Activated CD4-positive, alpha-beta memory T cell treated with anti-CD3 and anti-CD28 coated beads for 36 hours (primary cell): ENCODE measurements around the gene INHBC. TPM values are rescaled to one million over a fixed set of nuclear protein-coding genes. Genes with fewer than 3 reads are reported as not detected.
"Not testable (repeated sequence)": the region's sequence is repeated elsewhere in the genome, so short reads cannot be mapped to it uniquely, and the experiment has no call there.

Experiments used
- CTCF ChIA-PET: fragments of 350-600 bp; sonication (Branson Sonifier 250); formaldehyde crosslinking; loops from one replicate; lab custom pipeline; 2021; ENCODE audit warnings: antibody characterized with exemption, inconsistent platforms; lab: Charles Lee
- POLR2A ChIA-PET: fragments of 350-600 bp; sonication (Branson Sonifier 250); formaldehyde crosslinking; loops from one replicate; lab custom pipeline; 2021; ENCODE audit warnings: antibody characterized with exemption; lab: Charles Lee
- DNase-seq: peaks from one replicate; pipeline ENCODE4 v3.0.0-alpha.2; 2020
- H3K27ac Mint-ChIP-seq: one replicate; pipeline ENCODE4 v1.8.0; 2021; ENCODE audit warnings: mixed read lengths
- H3K27me3 Mint-ChIP-seq: one replicate; pipeline ENCODE4 v1.8.0; 2021; ENCODE audit warnings: mixed read lengths
- H3K36me3 Mint-ChIP-seq: one replicate; pipeline ENCODE4 v1.8.0; 2021; ENCODE audit warnings: mixed read lengths
- H3K4me1 Mint-ChIP-seq: one replicate; pipeline ENCODE4 v1.8.0; 2021; ENCODE audit warnings: low read depth, mixed read lengths
- H3K4me3 Mint-ChIP-seq: one replicate; pipeline ENCODE4 v1.8.0; 2021; ENCODE audit warnings: mild to moderate bottlenecking, mixed read lengths
- H3K9me3 Mint-ChIP-seq: one replicate; pipeline ENCODE4 v1.8.0; 2021; ENCODE audit warnings: mixed read lengths
- intact Hi-C: fragments of 100-400 bp; cut with micrococcal nuclease; formaldehyde crosslinking; loops from one replicate; pipeline ENCODE4 v1.15.1; 2023
- total RNA-seq, 2 experiments: library from RNA; stranded (reverse); gene quantifications; one replicate each; pipeline ENCODE4 v1.2.3, GENCODE V29; 2021

Gene INHBC
- total RNA-seq, 2 experiments from 2014 or later: not detected

DNA sequence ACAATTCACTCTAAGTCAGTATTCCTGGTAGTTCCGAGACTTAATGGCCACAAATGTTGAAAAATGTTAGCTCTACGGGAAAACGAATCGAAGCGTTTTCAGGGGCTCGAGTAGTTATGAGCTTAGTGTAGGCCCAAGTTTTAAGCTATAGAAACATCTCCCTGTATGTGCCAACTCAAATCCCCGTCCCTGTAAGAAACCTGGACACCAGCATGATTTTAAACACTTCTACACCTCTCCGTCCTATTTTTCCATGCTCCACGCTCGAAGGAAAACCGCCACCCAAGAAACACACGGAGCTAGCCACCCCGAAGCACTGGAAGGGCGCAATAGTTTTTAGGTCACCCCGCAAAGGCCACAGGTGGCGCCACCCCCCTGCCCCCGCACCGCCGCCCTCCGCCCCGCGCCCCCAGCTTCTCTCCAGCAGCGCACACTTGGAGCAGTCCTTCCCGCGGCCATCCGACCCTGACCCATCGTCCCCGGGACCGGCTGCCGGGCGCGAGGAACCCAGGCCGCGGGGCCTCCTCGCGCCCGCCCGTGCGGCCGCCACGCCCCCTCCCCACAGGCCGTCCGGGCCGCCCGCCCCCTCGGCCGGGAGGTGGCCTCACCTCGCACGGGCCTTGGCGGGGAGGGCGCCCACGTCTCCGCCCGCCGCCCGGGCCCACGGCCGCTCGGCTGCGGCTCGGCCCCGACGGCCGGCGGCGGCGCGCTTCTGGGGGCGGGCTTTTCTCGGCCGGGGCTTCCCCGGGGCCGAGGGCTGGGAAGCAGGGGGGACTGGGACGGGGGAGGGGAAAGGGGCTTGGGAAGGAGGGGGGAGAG, 4.3 kb upstream of the INHBC start:
- Mint-ChIP-seq H3K4me1 (peaks cover 38% of the 10 kb centered on the region), H3K36me3 (peaks cover 4% of the 10 kb centered on the region), H3K27ac (peak overlapping the region; percentile 99), H3K9me3 (no peaks in the 10 kb centered on the region), H3K4me3 (peak overlapping the region; percentile 97), H3K27me3 (no peaks in the 10 kb centered on the region)
- peak; percentile 65 for DNase-seq
- POLR2A ChIA-PET: interaction anchor here (0.5 to 1.5 kb wide), 8 partner anchors 9 to 49 kb away, joined by 3 to 4 read pairs (median 3); partner anchors contain the start of genes ARHGAP9 and INHBE
- intact Hi-C loops: loop anchor here (1.0 to 2.0 kb wide), 3 partner anchors 22 to 92 kb away; partner anchors contain the start of gene MBD6
- CTCF ChIA-PET: interaction anchor here (0.5 to 1.3 kb wide), 7 partner anchors 23 to 188 kb away, joined by 3 to 8 read pairs (median 3); partner anchors contain the start of genes GLI1 and INHBE

DNA sequence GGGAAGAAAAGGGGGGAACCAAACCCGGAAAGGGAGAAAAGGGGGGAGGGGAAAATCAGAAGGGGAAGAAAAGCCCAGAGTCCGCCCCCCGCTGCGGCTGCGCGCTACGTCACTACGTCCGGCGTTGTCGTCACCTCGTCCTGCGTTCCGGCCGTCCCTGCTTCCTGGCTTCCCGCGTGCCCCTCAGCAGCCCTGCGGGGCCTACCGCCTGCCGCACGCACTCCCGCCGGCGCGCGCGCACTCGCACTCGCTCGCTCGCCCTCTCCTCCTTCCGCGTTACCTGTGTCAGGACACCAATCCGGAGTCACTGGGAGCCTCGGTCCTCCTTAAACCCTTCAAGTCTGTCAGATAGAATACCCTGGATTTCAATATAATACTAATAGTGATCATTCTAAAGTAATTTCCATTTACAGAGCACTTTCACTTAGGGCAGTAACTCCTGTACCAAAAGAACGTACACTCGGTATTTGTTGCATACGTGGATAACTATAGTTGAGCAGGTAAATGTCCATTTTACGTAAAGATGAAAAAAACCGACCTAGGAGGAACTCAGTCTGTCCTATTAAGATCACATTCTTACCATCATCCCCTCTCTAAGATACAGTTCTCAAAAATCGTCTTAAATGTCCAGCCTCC, 3.5 kb upstream of the INHBC start, which contains the start of gene R3HDM2:
R3HDM2 (minus strand) TSS at position 113 of the 636 bp plus-strand sequence. CDS start 120,615 bp downstream, outside the sequence.
- POLR2A ChIA-PET: no interaction called here
- Mint-ChIP-seq H3K36me3 (peaks cover 4% of the 10 kb centered on the region), H3K9me3 (no peaks in the 10 kb centered on the region), H3K27ac (peak within 1 kb of the TSS; percentile 99), H3K4me1 (peaks cover 37% of the 10 kb centered on the region), H3K27me3 (no peaks in the 10 kb centered on the region), H3K4me3 (peak within 1 kb of the TSS; percentile 97)
- intact Hi-C loops: loop anchor here (1.0 to 2.0 kb wide), 4 partner anchors 22 to 151 kb away; partner anchors contain the start of gene MBD6
- peak; percentile 97 for DNase-seq
- CTCF ChIA-PET: interaction anchor here (1.2 to 1.3 kb wide), 2 partner anchors 22 to 192 kb away, joined by 4 read pairs; no protein-coding TSS in a partner anchor

DNA sequence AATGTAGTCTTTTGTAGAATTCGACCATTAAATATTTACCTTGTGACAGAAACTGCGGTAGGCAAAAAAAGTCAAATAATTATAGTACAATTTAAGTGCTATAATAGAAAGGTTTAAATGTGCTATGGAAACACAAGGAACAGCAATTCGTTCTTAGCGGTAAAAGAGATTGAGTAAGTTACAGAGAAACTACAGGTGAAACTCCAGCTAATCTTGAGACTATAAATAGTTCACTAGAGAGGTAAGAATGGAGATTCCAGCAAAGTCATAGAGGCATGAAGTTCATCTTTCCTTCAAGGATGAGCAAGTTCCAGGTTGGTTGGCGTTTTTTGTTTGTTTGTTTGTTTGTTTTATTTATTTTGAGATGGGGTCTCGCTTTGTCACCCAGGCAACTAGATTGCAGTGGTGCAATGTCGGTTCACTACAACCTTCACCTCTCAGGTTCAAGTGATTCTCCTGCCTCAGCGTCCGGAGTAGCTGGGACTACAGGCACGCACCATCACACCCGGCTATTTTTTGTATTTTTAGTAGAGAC, 2.9 kb upstream of the INHBC start:
- peak overlapping the region; percentile 89 for H3K4me3 Mint-ChIP-seq
- no peak for DNase-seq
- H3K27me3 Mint-ChIP-seq: no peaks in the 10 kb centered on the region
- peaks cover 4% of the 10 kb centered on the region for H3K36me3 Mint-ChIP-seq
- H3K9me3 Mint-ChIP-seq: no peaks in the 10 kb centered on the region
- peaks cover 32% of the 10 kb centered on the region for H3K4me1 Mint-ChIP-seq
- ChIA-PET POLR2A (no interaction called here), CTCF (interaction anchor here (1.0 to 1.6 kb wide), 4 partner anchors 21 to 192 kb away, joined by 3 to 6 read pairs (median 4); partner anchors contain the start of gene INHBE)
- peak overlapping the region; percentile 99 for H3K27ac Mint-ChIP-seq
- intact Hi-C loops: loop anchor here (1.0 to 2.0 kb wide), 3 partner anchors 21 to 151 kb away; no protein-coding TSS in a partner anchor

DNA sequence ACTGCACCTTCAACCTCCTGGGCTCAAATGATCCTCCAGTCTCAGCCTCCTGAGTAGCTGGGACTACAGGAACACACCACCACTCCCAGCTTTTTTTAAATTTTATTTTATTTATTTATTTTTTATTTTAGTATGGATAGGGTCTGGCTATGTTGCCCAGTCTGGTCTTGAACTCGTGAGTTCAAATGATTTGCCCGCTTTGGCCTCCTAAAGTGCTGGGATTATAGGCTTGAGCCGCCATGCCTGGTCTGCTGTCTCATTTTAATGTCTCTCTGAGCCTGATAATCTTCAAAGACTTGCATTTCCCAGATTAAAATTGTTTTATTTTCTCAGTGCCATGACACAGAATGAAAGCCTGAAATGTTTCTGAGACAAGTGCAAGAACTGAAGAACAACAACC, 1.2 kb upstream of the INHBC start:
- H3K36me3 Mint-ChIP-seq: peaks cover 4% of the 10 kb centered on the region
- ChIA-PET CTCF (interaction anchor here (0.8 to 1.8 kb wide), 4 partner anchors 19 to 432 kb away, joined by 3 to 11 read pairs (median 4); partner anchors contain the start of genes GLI1 and INHBE), POLR2A (interaction anchor here (0.8 kb wide), 1 partner anchor 87 kb away, joined by 3 read pairs; no protein-coding TSS in a partner anchor)
- DNase-seq: no peak
- intact Hi-C loops: no loop called here
- no peaks in the 10 kb centered on the region for H3K27me3 Mint-ChIP-seq
- H3K4me3 Mint-ChIP-seq: no peak overlapping the region
- peaks cover 27% of the 10 kb centered on the region for H3K4me1 Mint-ChIP-seq
- no peaks in the 10 kb centered on the region for H3K9me3 Mint-ChIP-seq
- H3K27ac Mint-ChIP-seq: no peak overlapping the region

DNA sequence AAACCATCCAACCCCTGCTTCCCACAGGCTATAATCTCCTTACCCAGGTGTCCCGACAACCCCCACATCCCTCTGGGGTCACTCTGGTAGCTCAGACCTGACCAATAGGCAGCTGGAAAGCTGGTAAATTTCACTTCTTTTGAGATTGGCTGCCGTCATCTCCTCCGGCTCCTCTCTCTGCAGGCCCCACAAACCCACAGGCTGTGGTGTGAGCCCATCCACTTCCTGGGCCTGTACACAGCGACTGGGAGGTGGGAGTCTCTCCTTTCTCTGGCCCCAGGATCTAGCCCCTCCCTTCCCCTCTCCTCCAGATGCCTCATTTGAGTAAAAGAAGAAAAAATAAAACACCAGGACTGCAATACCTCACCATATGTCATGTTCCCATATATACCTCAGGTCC, 709 bp downstream of the INHBC start:
- Mint-ChIP-seq H3K27me3 (no peaks in the 10 kb centered on the region), H3K9me3 (no peaks in the 10 kb centered on the region), H3K4me1 (peaks cover 17% of the 10 kb centered on the region), H3K27ac (no peak overlapping the region), H3K36me3 (no peaks in the 10 kb centered on the region), H3K4me3 (no peak overlapping the region)
- intact Hi-C loops: no loop called here
- CTCF ChIA-PET: interaction anchor here (1.6 to 2.4 kb wide), 3 partner anchors 18 to 24 kb away, joined by 7 to 11 read pairs (median 9); partner anchors contain the start of genes GLI1 and INHBE
- DNase-seq: no peak
- POLR2A ChIA-PET: no interaction called here

DNA sequence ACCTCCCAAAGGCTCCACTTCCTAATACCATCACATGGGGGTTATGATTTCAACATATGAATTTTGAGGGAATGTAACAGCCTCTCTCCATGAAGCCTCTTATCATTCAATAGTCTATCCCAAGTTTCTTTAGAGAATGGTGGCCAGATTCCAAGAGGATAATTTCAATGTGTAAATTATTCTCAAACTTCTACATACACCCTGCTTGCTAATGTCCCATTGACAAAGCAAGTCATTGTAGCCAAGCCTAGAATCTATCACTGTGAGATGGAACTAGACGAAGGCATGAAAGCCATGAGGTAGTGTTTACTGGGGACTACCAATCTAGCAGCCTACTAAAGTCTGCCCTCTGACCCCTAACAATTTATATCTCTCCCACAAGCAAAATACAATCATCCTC, 3.8 kb downstream of the INHBC start:
- Mint-ChIP-seq H3K4me1 (peaks cover 4% of the 10 kb centered on the region), H3K27ac (no peak overlapping the region), H3K36me3 (peaks cover 4% of the 10 kb centered on the region), H3K4me3 (no peak overlapping the region), H3K9me3 (peaks cover 12% of the 10 kb centered on the region), H3K27me3 (peaks cover 6% of the 10 kb centered on the region)
- CTCF ChIA-PET: interaction anchor here (2.5 kb wide), 1 partner anchor 14 kb away, joined by 10 read pairs; no protein-coding TSS in a partner anchor
- intact Hi-C loops: no loop called here
- POLR2A ChIA-PET: no interaction called here
- no peak for DNase-seq

DNA sequence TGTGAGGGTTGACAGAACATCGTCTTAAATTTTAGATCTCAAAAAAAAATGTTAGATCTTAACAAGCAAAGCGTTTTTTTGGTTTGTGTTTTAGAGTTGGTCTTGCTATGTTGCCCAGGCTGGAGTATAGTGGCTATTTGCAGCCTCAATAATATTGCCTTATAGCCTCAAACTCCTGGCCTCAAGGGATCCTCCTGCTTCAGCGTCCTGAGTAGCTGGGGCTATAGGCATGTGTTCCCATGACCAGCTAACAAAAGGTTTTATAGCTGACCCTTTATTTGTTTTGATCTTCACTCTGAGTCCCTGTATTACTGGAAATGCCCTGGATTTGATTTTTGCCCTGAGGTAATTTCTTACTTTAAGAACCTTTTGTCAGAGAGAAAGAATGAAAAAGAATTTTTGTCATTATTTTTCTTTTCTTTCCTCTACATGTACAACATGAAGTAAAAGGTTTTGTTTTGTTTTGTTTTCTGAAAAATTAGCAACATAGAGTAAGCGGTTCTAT, 5.2 kb downstream of the INHBC start:
- DNase-seq: no peak
- peaks cover 4% of the 10 kb centered on the region for H3K36me3 Mint-ChIP-seq
- intact Hi-C loops: no loop called here
- H3K4me3 Mint-ChIP-seq: no peak overlapping the region
- H3K9me3 Mint-ChIP-seq: peaks cover 12% of the 10 kb centered on the region
- POLR2A ChIA-PET: no interaction called here
- CTCF ChIA-PET: interaction anchor here (0.7 to 1.3 kb wide), 4 partner anchors 11 to 227 kb away, joined by 3 to 5 read pairs (median 4); partner anchors contain the start of gene GLI1
- peaks cover 4% of the 10 kb centered on the region for H3K4me1 Mint-ChIP-seq
- H3K27ac Mint-ChIP-seq: no peak overlapping the region
- peaks cover 6% of the 10 kb centered on the region for H3K27me3 Mint-ChIP-seq

DNA sequence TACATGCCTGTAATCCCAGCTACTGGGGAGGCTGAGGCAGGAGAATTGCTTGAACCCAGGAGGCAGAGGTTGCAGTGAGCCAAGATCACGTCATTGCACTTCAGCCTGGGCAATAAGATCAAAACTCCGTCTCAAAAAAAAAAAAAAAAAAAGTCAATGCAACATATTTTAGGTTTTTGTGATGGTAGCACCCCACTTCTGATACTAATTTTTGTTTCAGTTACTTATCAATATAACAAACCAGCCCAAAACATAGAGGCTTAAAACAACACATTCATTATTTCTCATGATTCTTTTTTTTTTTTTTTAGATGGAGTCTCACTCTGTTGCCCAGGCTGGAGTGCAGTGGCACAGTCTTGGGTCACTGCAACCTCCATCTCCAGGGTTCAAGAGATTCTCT, 6.8 kb downstream of the INHBC start:
- H3K9me3 Mint-ChIP-seq: peaks cover 12% of the 10 kb centered on the region
- intact Hi-C loops, H3K27ac Mint-ChIP-seq, H3K4me3 Mint-ChIP-seq, POLR2A ChIA-PET, H3K27me3 Mint-ChIP-seq, H3K4me1 Mint-ChIP-seq, DNase-seq, H3K36me3 Mint-ChIP-seq: not testable (repeated sequence)
- CTCF ChIA-PET: interaction anchor here (0.7 to 2.3 kb wide), 2 partner anchors 11 to 213 kb away, joined by 3 to 8 read pairs; no protein-coding TSS in a partner anchor

DNA sequence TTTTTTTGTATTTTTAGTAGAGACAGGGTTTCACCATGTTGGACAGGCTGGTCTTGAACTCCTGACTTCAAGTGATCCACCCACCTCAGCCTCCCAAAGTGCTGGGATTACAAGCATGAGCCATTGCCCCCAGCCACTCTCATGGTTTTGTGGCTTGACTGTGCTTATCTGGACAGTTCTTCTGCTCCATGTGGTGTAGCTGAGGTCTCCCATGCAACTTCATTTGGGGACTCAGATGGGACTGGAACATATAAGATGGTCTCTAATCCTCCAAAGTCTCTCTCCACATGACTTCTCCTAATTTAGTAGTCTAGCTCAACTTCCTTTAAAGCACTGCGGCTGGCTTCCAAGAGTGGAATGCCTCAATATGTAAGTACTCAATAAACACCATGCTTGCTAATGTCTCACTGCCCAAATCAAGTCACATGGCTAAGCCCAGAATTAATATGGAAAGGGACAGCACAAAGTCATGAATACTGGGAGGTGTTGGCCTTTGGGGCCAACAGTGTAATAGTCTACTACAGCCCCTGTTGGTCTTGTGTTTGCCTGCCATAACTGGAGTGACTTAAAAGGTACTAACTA, 7.4 kb downstream of the INHBC start:
- Mint-ChIP-seq H3K9me3 (peaks cover 12% of the 10 kb centered on the region), H3K4me1 (no peaks in the 10 kb centered on the region), H3K4me3 (no peak overlapping the region), H3K27ac (no peak overlapping the region), H3K36me3 (peaks cover 4% of the 10 kb centered on the region), H3K27me3 (peaks cover 6% of the 10 kb centered on the region)
- ChIA-PET CTCF (interaction anchor here (0.9 to 2.3 kb wide), 2 partner anchors 11 to 17 kb away, joined by 3 to 8 read pairs; partner anchors contain the start of gene GLI1), POLR2A (no interaction called here)
- intact Hi-C loops: no loop called here
- DNase-seq: no peak

DNA sequence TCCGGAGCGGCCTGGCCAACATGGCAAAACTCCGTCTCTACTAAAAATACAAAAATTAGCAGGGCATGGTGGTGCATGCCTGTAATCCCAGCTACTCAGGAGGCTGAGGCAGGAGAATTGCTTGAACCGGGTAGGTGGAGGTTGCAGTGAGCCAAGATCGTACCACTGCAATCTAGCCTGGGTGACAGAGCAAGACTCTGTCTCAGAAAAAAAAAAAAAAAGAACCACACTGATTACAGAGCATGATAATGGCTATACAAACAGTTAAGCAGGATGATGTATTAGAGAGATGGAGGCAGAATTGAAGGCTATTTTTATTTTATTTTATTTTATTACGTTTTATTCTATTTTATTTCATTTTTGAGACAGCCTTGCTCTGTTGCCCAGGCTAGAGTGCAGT, 9.8 kb downstream of the INHBC start:
- H3K27me3 Mint-ChIP-seq, H3K36me3 Mint-ChIP-seq, H3K4me3 Mint-ChIP-seq, DNase-seq, POLR2A ChIA-PET, H3K27ac Mint-ChIP-seq, H3K4me1 Mint-ChIP-seq, intact Hi-C loops: not testable (repeated sequence)
- CTCF ChIA-PET: interaction anchor here (1.5 to 3.0 kb wide), 2 partner anchors 11 to 14 kb away, joined by 3 to 19 read pairs; partner anchors contain the start of gene INHBE
- H3K9me3 Mint-ChIP-seq: peaks cover 12% of the 10 kb centered on the region

DNA sequence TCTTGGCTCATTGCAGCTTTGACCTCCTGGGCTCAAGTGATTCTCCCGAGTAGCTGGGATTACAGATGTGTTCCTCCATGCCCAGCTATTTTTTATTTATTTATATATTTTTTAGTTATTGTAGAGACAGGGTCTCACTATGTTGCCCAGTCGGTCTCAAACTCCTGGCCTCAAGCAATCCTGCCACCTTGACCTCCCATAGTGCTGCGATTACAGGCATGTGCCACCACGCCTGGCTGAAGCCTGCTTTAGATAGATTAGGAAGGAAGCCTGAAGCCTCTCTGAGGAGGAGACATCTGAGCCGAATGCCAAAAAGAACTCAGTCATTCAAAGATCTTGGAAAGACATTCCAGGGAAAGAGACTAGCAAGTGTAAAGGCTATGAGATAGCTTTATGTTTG, 10.2 kb downstream of the INHBC start:
- Mint-ChIP-seq H3K9me3 (peaks cover 12% of the 10 kb centered on the region), H3K4me1 (no peaks in the 10 kb centered on the region), H3K36me3 (peaks cover 4% of the 10 kb centered on the region), H3K27me3 (peaks cover 6% of the 10 kb centered on the region), H3K4me3 (no peak overlapping the region), H3K27ac (no peak overlapping the region)
- CTCF ChIA-PET: interaction anchor here (1.5 to 3.0 kb wide), 2 partner anchors 11 to 14 kb away, joined by 3 to 19 read pairs; partner anchors contain the start of gene INHBE
- DNase-seq: no peak
- intact Hi-C loops: no loop called here
- POLR2A ChIA-PET: no interaction called here
